Natural killer cell treated with Interleukin-12 subunit alpha and Interleukin-12 subunit beta and Interleukin-15 and Interleukin-18, amount 100 ng/mL, for 72 hours (primary cell): ENCODE results near the gene SH3BGRL2. TPM values are rescaled to one million over a fixed set of nuclear protein-coding genes. Genes with fewer than 3 reads are reported as not detected.
"Not testable (repeated sequence)": the region's sequence is repeated elsewhere in the genome, so short reads cannot be mapped to it uniquely, and the experiment has no call there.

Experiments used
- ATAC-seq, 2 donors: fragments of 150-1000 bp; cut with Tn5 transposase in 1 of 2; sonication (Bioruptor Pico), chemical (Tn5 transposase) in 1 of 2; 2 replicates each; pipeline ENCODE4 v1.10.0; 2021
- DNase-seq: peaks from one replicate; pipeline ENCODE4 v3.0.0; 2022; ENCODE audit warnings: low spot score
- H3K27ac Mint-ChIP-seq, 2 donors: 1 replicate in 1 of 2; 2 replicates in 1 of 2; pipeline ENCODE4 v1.8.0; 2022; ENCODE audit warnings: mixed read lengths in 2 of 2, mild to moderate bottlenecking in 1 of 2, moderate library complexity in 1 of 2
- H3K27me3 Mint-ChIP-seq, 2 donors: 1 replicate in 1 of 2; 2 replicates in 1 of 2; pipeline ENCODE4 v1.8.0; 2022; ENCODE audit warnings: mixed read lengths in 2 of 2
- H3K36me3 Mint-ChIP-seq: one replicate; pipeline ENCODE4 v1.8.0; 2022; ENCODE audit warnings: mixed read lengths
- H3K4me1 Mint-ChIP-seq, 2 donors: 1 replicate in 1 of 2; 2 replicates in 1 of 2; pipeline ENCODE4 v1.8.0; 2022; ENCODE audit warnings: low read depth in 2 of 2, mixed read lengths in 2 of 2, mild to moderate bottlenecking in 1 of 2
- H3K4me3 Mint-ChIP-seq: one replicate; pipeline ENCODE4 v1.8.0; 2022; ENCODE audit warnings: mixed read lengths
- H3K9me3 Mint-ChIP-seq: 2 replicates; pipeline ENCODE4 v1.8.0; 2022; ENCODE audit warnings: mixed read lengths
- total RNA-seq, 2 donors: library from RNA; stranded (reverse); gene quantifications; one replicate each; pipeline ENCODE4 v1.2.3, GENCODE V29; 2022

Gene SH3BGRL2
- total RNA-seq, 2 donors from 2014 or later: not detected

- peaks cover 9 to 11% of the 10 kb centered on the region in 2 donors for H3K27me3 Mint-ChIP-seq
- H3K27ac Mint-ChIP-seq: no peak overlapping the region
- ATAC-seq (no peak), DNase-seq (no peak)
- H3K4me3 Mint-ChIP-seq: no peak overlapping the region
- peaks cover 6% of the 10 kb centered on the region for H3K9me3 Mint-ChIP-seq
- H3K4me1 Mint-ChIP-seq: no peaks in the 10 kb centered on the region
- no peaks in the 10 kb centered on the region for H3K36me3 Mint-ChIP-seq
Observed at GRCh38 chr6:79647741-79648140, 16.6 kb downstream of the SH3BGRL2 start.

- Mint-ChIP-seq H3K4me1 (no peaks in the 10 kb centered on the region), H3K9me3 (peaks cover 6% of the 10 kb centered on the region), H3K27ac (no peak overlapping the region), H3K36me3 (no peaks in the 10 kb centered on the region), H3K27me3 (peaks cover 9 to 11% of the 10 kb centered on the region in 2 donors), H3K4me3 (no peak overlapping the region)
- ATAC-seq (no peak), DNase-seq (no peak)
Observed at GRCh38 chr6:79648328-79648727, 17.2 kb downstream of the SH3BGRL2 start.

GRCh38 chr6:79649016-79649415 is 17.9 kb downstream of the SH3BGRL2 start:
- Mint-ChIP-seq H3K4me3 (no peak overlapping the region), H3K27me3 (peaks cover 6 to 9% of the 10 kb centered on the region in 2 donors), H3K4me1 (no peaks in the 10 kb centered on the region), H3K36me3 (no peaks in the 10 kb centered on the region), H3K27ac (no peak overlapping the region), H3K9me3 (peaks cover 3% of the 10 kb centered on the region)
- ATAC-seq: no peak
- no peak for DNase-seq

- H3K36me3 Mint-ChIP-seq: no peaks in the 10 kb centered on the region
- H3K4me1 Mint-ChIP-seq: no peaks in the 10 kb centered on the region
- no peak for ATAC-seq
- no peak for DNase-seq
- no peak overlapping the region for H3K27ac Mint-ChIP-seq
- H3K9me3 Mint-ChIP-seq: peaks cover 3% of the 10 kb centered on the region
- H3K27me3 Mint-ChIP-seq: peaks cover 5 to 9% of the 10 kb centered on the region in 2 donors
- H3K4me3 Mint-ChIP-seq: no peak overlapping the region
Observed at GRCh38 chr6:79650950-79651349, 19.8 kb downstream of the SH3BGRL2 start.

- Mint-ChIP-seq H3K27ac (no peak overlapping the region), H3K9me3 (peaks cover 9% of the 10 kb centered on the region), H3K4me3 (no peak overlapping the region), H3K36me3 (no peaks in the 10 kb centered on the region), H3K4me1 (peaks cover 0 to 4% of the 10 kb centered on the region in 2 donors), H3K27me3 (peaks cover 0 to 6% of the 10 kb centered on the region in 2 donors)
- DNase-seq (no peak), ATAC-seq (no peak)
Observed at GRCh38 chr6:79656134-79656533, 25.0 kb downstream of the SH3BGRL2 start.

GRCh38 chr6:79657238-79657637 is 26.1 kb downstream of the SH3BGRL2 start:
- H3K36me3 Mint-ChIP-seq: no peaks in the 10 kb centered on the region
- peaks cover 0 to 4% of the 10 kb centered on the region in 2 donors for H3K4me1 Mint-ChIP-seq
- DNase-seq (no peak), ATAC-seq (no peak)
- peaks cover 0 to 6% of the 10 kb centered on the region in 2 donors for H3K27me3 Mint-ChIP-seq
- H3K4me3 Mint-ChIP-seq: no peak overlapping the region
- H3K27ac Mint-ChIP-seq: no peak overlapping the region
- H3K9me3 Mint-ChIP-seq: peaks cover 15% of the 10 kb centered on the region

- not testable (repeated sequence) for ATAC-seq, DNase-seq, H3K27ac Mint-ChIP-seq, H3K27me3 Mint-ChIP-seq, H3K36me3 Mint-ChIP-seq, H3K4me1 Mint-ChIP-seq, H3K4me3 Mint-ChIP-seq
- H3K9me3 Mint-ChIP-seq: peaks cover 15% of the 10 kb centered on the region
Observed at GRCh38 chr6:79663655-79664054, 32.5 kb downstream of the SH3BGRL2 start.

- Mint-ChIP-seq H3K4me3 (no peak overlapping the region), H3K27me3 (peaks cover 0 to 2% of the 10 kb centered on the region in 2 donors), H3K4me1 (peaks cover 0 to 2% of the 10 kb centered on the region in 2 donors), H3K36me3 (no peaks in the 10 kb centered on the region), H3K27ac (no peak overlapping the region), H3K9me3 (peaks cover 13% of the 10 kb centered on the region)
- DNase-seq (no peak), ATAC-seq (no peak)
Observed at GRCh38 chr6:79665725-79666551, 34.8 kb downstream of the SH3BGRL2 start.

GRCh38 chr6:79666634-79667033 is 35.5 kb downstream of the SH3BGRL2 start:
- DNase-seq: no peak

GRCh38 chr6:79668381-79668780 is 37.3 kb downstream of the SH3BGRL2 start:
- Mint-ChIP-seq H3K9me3 (no peaks in the 10 kb centered on the region), H3K4me3 (no peak overlapping the region), H3K4me1 (no peaks in the 10 kb centered on the region), H3K27me3 (no peaks in the 10 kb centered on the region), H3K36me3 (no peaks in the 10 kb centered on the region), H3K27ac (no peak overlapping the region)
- ATAC-seq: no peak
- no peak for DNase-seq

More at GRCh38 chr6:79666634-79667033, 35.5 kb downstream of the SH3BGRL2 start:
- Mint-ChIP-seq H3K4me1 (peaks cover 0 to 2% of the 10 kb centered on the region in 2 donors), H3K27me3 (peaks cover 0 to 2% of the 10 kb centered on the region in 2 donors), H3K9me3 (peaks cover 9% of the 10 kb centered on the region), H3K27ac (no peak overlapping the region), H3K4me3 (no peak overlapping the region), H3K36me3 (no peaks in the 10 kb centered on the region)
- ATAC-seq: no peak

- H3K36me3 Mint-ChIP-seq: no peaks in the 10 kb centered on the region
- no peak for DNase-seq
- no peaks in the 10 kb centered on the region for H3K4me1 Mint-ChIP-seq
- H3K27ac Mint-ChIP-seq: no peak overlapping the region
- no peaks in the 10 kb centered on the region for H3K27me3 Mint-ChIP-seq
- ATAC-seq: peak in 1 of 2 donors; percentile 40
- H3K4me3 Mint-ChIP-seq: no peak overlapping the region
- H3K9me3 Mint-ChIP-seq: no peaks in the 10 kb centered on the region
Observed at GRCh38 chr6:79669766-79670165, 38.6 kb downstream of the SH3BGRL2 start.

- DNase-seq: no peak
- no peaks in the 10 kb centered on the region for H3K27me3 Mint-ChIP-seq
- H3K4me1 Mint-ChIP-seq: no peaks in the 10 kb centered on the region
- ATAC-seq: no peak
- H3K9me3 Mint-ChIP-seq: no peaks in the 10 kb centered on the region
- H3K4me3 Mint-ChIP-seq: no peak overlapping the region
- no peak overlapping the region for H3K27ac Mint-ChIP-seq
- H3K36me3 Mint-ChIP-seq: no peaks in the 10 kb centered on the region
Observed at GRCh38 chr6:79670789-79671188, 39.7 kb downstream of the SH3BGRL2 start.

GRCh38 chr6:79671600-79672266 is 40.6 kb downstream of the SH3BGRL2 start:
- Mint-ChIP-seq H3K9me3 (no peaks in the 10 kb centered on the region), H3K4me1 (no peaks in the 10 kb centered on the region), H3K27ac (no peak overlapping the region), H3K36me3 (no peaks in the 10 kb centered on the region), H3K4me3 (no peak overlapping the region), H3K27me3 (no peaks in the 10 kb centered on the region)
- ATAC-seq (no peak), DNase-seq (no peak)

GRCh38 chr6:79672631-79673111 is 41.5 kb downstream of the SH3BGRL2 start:
- Mint-ChIP-seq H3K4me3 (no peak overlapping the region), H3K27ac (no peak overlapping the region), H3K4me1 (no peaks in the 10 kb centered on the region), H3K27me3 (no peaks in the 10 kb centered on the region), H3K36me3 (no peaks in the 10 kb centered on the region), H3K9me3 (no peaks in the 10 kb centered on the region)
- ATAC-seq: no peak
- DNase-seq: no peak
